ENCODE results near the gene GGTA1. TPM values are rescaled to one million over a fixed set of nuclear protein-coding genes. Genes with fewer than 3 reads are reported as not detected.
A peak's percentile ranks its signal among the peaks of the same experiment; 100 is the strongest.

Gene GGTA1
- polyA plus RNA-seq, 1 of the 3 experiments (the other 2 are of a cell fraction): 0.03 TPM

DNA sequence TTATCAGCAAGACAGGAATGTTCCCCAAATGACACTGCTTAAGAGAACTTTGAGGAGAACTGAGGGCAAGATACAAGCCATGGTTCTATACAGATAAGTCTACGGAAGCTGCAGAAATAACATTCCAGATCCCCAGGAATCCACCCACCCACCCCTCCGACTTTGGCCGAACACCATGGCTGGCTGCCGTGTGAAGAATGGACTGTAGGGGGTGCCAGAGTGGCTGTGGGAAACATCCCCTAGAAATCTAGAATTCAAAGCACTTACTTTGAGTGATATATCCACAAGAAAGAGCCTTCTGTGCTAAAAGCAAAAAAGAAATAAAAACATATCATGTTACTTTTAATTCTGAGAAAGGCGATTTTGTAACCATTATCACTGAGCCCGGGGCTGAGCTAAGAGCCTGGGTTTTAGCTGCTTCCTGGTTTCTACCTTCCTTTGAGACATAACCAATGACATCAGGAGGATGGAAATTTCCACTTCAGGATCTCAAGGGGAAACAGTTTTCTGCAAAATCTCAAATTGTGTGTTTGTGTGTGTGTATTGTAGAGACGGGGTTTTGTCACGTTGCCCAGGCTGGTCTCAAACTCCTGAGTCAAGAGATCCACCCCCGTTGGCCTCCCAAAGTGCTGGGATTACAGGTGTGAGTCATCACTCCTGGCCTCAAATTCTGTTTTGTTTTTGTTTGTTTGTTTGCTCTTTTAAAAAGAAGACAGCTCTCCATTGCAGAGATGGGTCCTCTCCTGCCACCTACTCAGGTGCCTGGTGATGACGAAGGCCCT lies 36.4 kb downstream of the GGTA1 start:
- no peak for TF ChIP-seq YY1 (IDR thresholded peaks at IDR 0.05; ENCODE audit: low read depth)
- no peak for TF ChIP-seq GABPA (IDR thresholded peaks at IDR 0.05; ENCODE audit: low read depth)
- no peak for TF ChIP-seq FOSL2 (IDR thresholded peaks at IDR 0.05; ENCODE audit: borderline replicate concordance, low read depth)
- no peak for TF ChIP-seq RXRA (IDR thresholded peaks at IDR 0.05; ENCODE audit: borderline replicate concordance, low read depth)
- no peak for TF ChIP-seq NFIC (IDR thresholded peaks at IDR 0.05; ENCODE audit: borderline replicate concordance)
- TF ChIP-seq, protein P1, sequence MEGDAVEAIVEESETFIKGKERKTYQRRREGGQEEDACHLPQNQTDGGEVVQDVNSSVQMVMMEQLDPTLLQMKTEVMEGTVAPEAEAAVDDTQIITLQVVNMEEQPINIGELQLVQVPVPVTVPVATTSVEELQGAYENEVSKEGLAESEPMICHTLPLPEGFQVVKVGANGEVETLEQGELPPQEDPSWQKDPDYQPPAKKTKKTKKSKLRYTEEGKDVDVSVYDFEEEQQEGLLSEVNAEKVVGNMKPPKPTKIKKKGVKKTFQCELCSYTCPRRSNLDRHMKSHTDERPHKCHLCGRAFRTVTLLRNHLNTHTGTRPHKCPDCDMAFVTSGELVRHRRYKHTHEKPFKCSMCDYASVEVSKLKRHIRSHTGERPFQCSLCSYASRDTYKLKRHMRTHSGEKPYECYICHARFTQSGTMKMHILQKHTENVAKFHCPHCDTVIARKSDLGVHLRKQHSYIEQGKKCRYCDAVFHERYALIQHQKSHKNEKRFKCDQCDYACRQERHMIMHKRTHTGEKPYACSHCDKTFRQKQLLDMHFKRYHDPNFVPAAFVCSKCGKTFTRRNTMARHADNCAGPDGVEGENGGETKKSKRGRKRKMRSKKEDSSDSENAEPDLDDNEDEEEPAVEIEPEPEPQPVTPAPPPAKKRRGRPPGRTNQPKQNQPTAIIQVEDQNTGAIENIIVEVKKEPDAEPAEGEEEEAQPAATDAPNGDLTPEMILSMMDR (IDR thresholded peaks at IDR 0.05): peak; percentile 65
- peak; percentile 43; the same call in 1 of the 2 replicates for TF ChIP-seq SMC3 (IDR thresholded peaks at IDR 0.05; ENCODE audit: low read depth, low read length)
- TF ChIP-seq POLR2AphosphoS5 (IDR thresholded peaks at IDR 0.05; ENCODE audit: low read depth, low read length): no peak
- no peak for TF ChIP-seq PBX3 (IDR thresholded peaks at IDR 0.05)
- TF ChIP-seq EP300 (IDR thresholded peaks at IDR 0.05; ENCODE audit: borderline replicate concordance in 1 of 2, low read depth in 1 of 2, low read length in 1 of 2): no peak
- TF ChIP-seq MAX (IDR thresholded peaks at IDR 0.05; ENCODE audit: low read depth): no peak
- TF ChIP-seq RAD21 (IDR thresholded peaks at IDR 0.05; ENCODE audit: low read length): peak; percentile 68
- no peak for TF ChIP-seq TCF12 (IDR thresholded peaks at IDR 0.05)
- no peak for TF ChIP-seq ZBTB33 (IDR thresholded peaks at IDR 0.05; ENCODE audit: borderline replicate concordance, low read depth)
- no peak for TF ChIP-seq MEF2A (IDR thresholded peaks at IDR 0.05; ENCODE audit: borderline replicate concordance, low read depth)
- no peak for TF ChIP-seq SIN3A (IDR thresholded peaks at IDR 0.05; ENCODE audit: borderline replicate concordance, low read depth, low read length)
- no peak for TF ChIP-seq EZH2phosphoT487 (IDR thresholded peaks at IDR 0.05; ENCODE audit: borderline replicate concordance, low read depth)
- TF ChIP-seq, protein P2, sequence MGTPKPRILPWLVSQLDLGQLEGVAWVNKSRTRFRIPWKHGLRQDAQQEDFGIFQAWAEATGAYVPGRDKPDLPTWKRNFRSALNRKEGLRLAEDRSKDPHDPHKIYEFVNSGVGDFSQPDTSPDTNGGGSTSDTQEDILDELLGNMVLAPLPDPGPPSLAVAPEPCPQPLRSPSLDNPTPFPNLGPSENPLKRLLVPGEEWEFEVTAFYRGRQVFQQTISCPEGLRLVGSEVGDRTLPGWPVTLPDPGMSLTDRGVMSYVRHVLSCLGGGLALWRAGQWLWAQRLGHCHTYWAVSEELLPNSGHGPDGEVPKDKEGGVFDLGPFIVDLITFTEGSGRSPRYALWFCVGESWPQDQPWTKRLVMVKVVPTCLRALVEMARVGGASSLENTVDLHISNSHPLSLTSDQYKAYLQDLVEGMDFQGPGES (IDR thresholded peaks at IDR 0.05; ENCODE audit: low read depth, low read length): no peak
- no peak for TF ChIP-seq NRF1 (IDR thresholded peaks at IDR 0.05; ENCODE audit: low read depth, low read length)
- 68% methylated on average over 10 of the region's 10 CpGs for WGBS (ENCODE audit: low lambda C conversion rate)

More for the DNA sequence above, 36.4 kb downstream of the GGTA1 start:
- ChIA-PET POLR2A (no interaction called here), CTCF (interaction anchor here (0.7 to 4.7 kb wide), 24 partner anchors 8 to 143 kb away, joined by 3 to 31 read pairs (median 4); partner anchors contain the start of gene GGTA1)
- peak; percentile 62 for DNase-seq
- Histone ChIP-seq H3F3A (replicated peaks; ENCODE audit: insufficient read depth) (no peaks in the 10 kb centered on the region), H3K4me3 (ENCODE audit: low read depth in 2 of 2, low read length in 1 of 2) (no peak overlapping the region), H4K20me1 (ENCODE audit: insufficient read depth) (no peaks in the 10 kb centered on the region), H2AFZ (ENCODE audit: low read depth) (no peak overlapping the region), H3K27me3 (ENCODE audit: insufficient read depth) (no peaks in the 10 kb centered on the region), H3K9me3 (no peaks in the 10 kb centered on the region), H3K9me2 (no peaks in the 10 kb centered on the region), H3K4me1 (ENCODE audit: control insufficient read depth in 1 of 2, insufficient read depth in 2 of 2, low read depth in 1 of 2, low read length in 1 of 2) (peaks cover 0 to 2% of the 10 kb centered on the region in 2 experiments; a peak in 1 of 4 replicates), H3K79me2 (ENCODE audit: insufficient read depth) (no peaks in the 10 kb centered on the region), H3K27ac (ENCODE audit: low read depth in 2 of 2, low read length in 1 of 2) (no peak overlapping the region), H3K4me2 (no peak overlapping the region), H3K36me3 (replicated peaks in 1 of 2; ENCODE audit: control insufficient read depth in 1 of 2, insufficient read depth in 2 of 2, low read length in 1 of 2) (no peaks in the 10 kb centered on the region), H3K9ac (no peak overlapping the region)

Data from SK-N-SH (cell line).